K562 (cell line): Measurements from ENCODE around the gene PMVK. TPM values are rescaled to one million over a fixed set of nuclear protein-coding genes. Genes with fewer than 3 reads are reported as not detected.

Source experiments
- ELF4 ChIP-seq: fragments of 450-650 bp; formaldehyde crosslinking; IDR thresholded peaks from 2 replicates; pipeline ENCODE4 v1.4.0; 2022; ENCODE audit warnings: missing genetic modification characterization
- POLR3G ChIP-seq: IDR thresholded peaks from 2 replicates; pipeline ENCODE4 v1.6.1; 2011; ENCODE audit not compliant: insufficient read length, insufficient replicate concordance; ENCODE audit errors: extremely low read depth
- RERE ChIP-seq: sonication (generic); formaldehyde crosslinking; IDR thresholded peaks from 2 replicates; pipeline ENCODE4 v1.8.0; 2023; ENCODE audit warnings: missing genetic modification reagents, mild to moderate bottlenecking, borderline replicate concordance
- polyA plus RNA-seq, 8 experiments: library from polyadenylated mRNA; depleted of rRNA in 4 of 8; stranded (reverse) in 5 of 8; unstranded in 3 of 8; fragments of >200 nt; fragmentation: Nextera tagmentation in 2 of 8; fragmentation: Illumina TruSeq in 1 of 8; extraction: Ambion mirVana in 2 of 8; extraction: Trizol in 1 of 8; gene quantifications; 2 replicates each; pipeline versions ENCODE4 v1.2.1 to v1.2.3, GENCODE V29; 2011 to 2014; ENCODE audit warnings: inconsistent platforms in 1 of 8, missing spikeins in 1 of 8
- total RNA-seq, 7 experiments: library from RNA; depleted of rRNA in 6 of 7; stranded (reverse); fragments of >200 nt in 6 of 7; fragmentation: Illumina TruSeq in 2 of 7; extraction: Trizol in 2 of 7; gene quantifications; 2 replicates each; pipeline versions ENCODE4 v1.2.1 to v1.2.3, GENCODE V29; 2011 to 2021; ENCODE audit warnings: low replicate concordance in 1 of 7
- TF ChIP-seq, protein P1 (sequence below), 2 experiments: fragments of 250-450 bp in 1 of 2; fragments of 450-650 bp in 1 of 2; sonication (Bioruptor Pico) in 1 of 2; IDR thresholded peaks; 2 replicates each; pipeline versions ENCODE4 v1.6.1 to v1.8.0; 2016 to 2021; ENCODE audit warnings: mild to moderate bottlenecking in 2 of 2, moderate library complexity in 2 of 2, missing compliant biosample characterization in 1 of 2, missing genetic modification characterization in 1 of 2

PMVK gene
- total and polyA plus RNA-seq, 9 of the 15 experiments (the other 6 are each of a cell fraction or from before 2014, with no cell fraction given) = 1.1 to 15.3 (median 6.3) TPM

- TF ChIP-seq RERE (CRISPR knock-in tag) = no peak
- no peak for TF ChIP-seq POLR3G
- TF ChIP-seq, protein P1, sequence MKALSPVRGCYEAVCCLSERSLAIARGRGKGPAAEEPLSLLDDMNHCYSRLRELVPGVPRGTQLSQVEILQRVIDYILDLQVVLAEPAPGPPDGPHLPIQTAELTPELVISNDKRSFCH (CRISPR knock-in tag; IDR thresholded peaks at IDR 0.05) = no peak
- TF ChIP-seq, protein P1 (tag; IDR thresholded peaks at IDR 0.05) = no peak
- TF ChIP-seq ELF4 = no peak
Observed at GRCh38 chr1:154969246-154969645, 32.7 kb upstream of the PMVK start (continued).
